ENCODE measurements around the gene UCK2. TPM values are rescaled to one million over a fixed set of nuclear protein-coding genes. Genes with fewer than 3 reads are reported as not detected.

UCK2 gene
- total and polyA plus RNA-seq, 5 donors, result 6.9 to 11.3 (median 9.6) TPM

DNA sequence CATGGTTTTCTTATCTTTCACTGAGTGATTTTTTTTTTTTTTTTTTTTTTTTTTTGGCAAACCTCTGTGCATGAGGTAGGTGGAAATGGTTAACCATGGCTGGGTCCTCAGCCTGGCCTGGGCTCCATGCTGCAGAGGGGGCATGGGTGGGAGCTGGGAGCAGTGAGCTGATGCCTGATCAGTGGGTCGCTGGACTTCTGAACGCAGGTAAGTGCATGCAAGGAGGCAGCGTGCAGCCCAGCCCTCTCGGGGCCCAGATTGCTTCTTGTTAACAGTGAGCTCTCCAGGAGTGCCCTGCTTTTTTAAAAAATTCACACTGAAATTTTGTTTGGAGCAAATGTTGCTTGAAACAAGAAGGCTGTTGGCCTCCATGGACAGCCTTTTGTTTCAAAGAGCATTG, 75.2 kb downstream of the UCK2 start:
- 94% methylated on average over 4 of the region's 4 CpGs for WGBS
- intact Hi-C loops (cut with DNase I), result no loop called here

DNA sequence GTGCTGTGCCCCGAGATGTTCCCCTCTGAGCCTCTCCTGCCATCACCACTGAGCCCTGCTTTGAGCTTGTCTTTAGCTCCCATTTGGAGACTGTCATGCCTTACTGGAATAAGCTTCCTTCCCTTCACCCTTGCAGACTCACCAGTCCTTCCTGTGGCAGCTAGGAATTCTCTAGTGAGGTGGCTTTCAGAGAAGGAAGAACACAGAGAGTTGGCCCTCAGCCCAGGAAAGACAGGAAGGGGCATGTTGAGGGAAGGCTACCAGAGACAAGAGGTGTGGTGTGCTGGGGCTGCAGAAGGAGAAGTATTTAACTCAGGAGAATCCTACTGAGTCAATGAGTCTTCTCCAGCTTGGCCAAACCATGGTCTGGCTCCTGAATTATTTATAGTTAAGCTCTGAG, 76.3 kb downstream of the UCK2 start:
- no peak for DNase-seq
- intact Hi-C loops (cut with DNase I), result no loop called here
- no peaks in the 10 kb centered on the region for H3K27me3 ChIP-seq (ENCODE audit: control insufficient read depth, insufficient read depth)
- no peak overlapping the region for H3K27ac ChIP-seq (ENCODE audit: low read length)
- WGBS, result 86% methylated on average over 1 of the region's 1 CpG
- no peaks in the 10 kb centered on the region for H3K9me3 ChIP-seq (ENCODE audit: control insufficient read depth, low read length)
- no peak for ATAC-seq
- no peak overlapping the region for H3K4me3 ChIP-seq (ENCODE audit: low read length)
- H3K4me1 ChIP-seq (ENCODE audit: control insufficient read depth, insufficient read depth, low read length), result peaks cover 14% of the 10 kb centered on the region

More for the DNA sequence above, 75.2 kb downstream of the UCK2 start:
- Histone ChIP-seq H3K4me3 (ENCODE audit: low read length) (no peak overlapping the region), H3K27me3 (ENCODE audit: control insufficient read depth, insufficient read depth) (no peaks in the 10 kb centered on the region), H3K9me3 (ENCODE audit: control insufficient read depth, low read length) (no peaks in the 10 kb centered on the region), H3K27ac (ENCODE audit: low read length) (no peak overlapping the region), H3K4me1 (ENCODE audit: control insufficient read depth, insufficient read depth, low read length) (peaks cover 19% of the 10 kb centered on the region)
- ATAC-seq (no peak), DNase-seq (no peak)

DNA sequence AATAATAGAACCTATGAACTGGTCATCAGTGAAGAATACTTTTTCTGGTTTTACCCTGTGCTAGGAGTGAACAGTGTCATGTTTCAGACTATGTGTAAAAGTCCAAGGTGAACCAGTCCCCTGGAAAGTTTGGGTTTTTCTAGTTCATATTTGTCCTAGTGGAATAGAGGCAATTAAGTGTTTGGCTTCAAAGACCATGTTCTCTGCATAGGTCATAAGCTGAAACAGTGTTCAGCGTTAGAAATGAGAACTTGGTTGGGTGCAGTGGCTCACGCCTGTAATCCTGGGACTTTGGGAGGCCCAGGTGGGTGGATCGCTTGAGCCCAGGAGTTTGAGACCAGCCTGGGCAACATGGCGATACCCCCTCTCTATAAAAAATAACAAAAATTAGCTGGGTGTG, 77.5 kb downstream of the UCK2 start:
- peaks cover 4% of the 10 kb centered on the region for H3K4me1 ChIP-seq (ENCODE audit: control insufficient read depth, insufficient read depth, low read length)
- intact Hi-C loops (cut with DNase I), result no loop called here
- H3K9me3 ChIP-seq (ENCODE audit: control insufficient read depth, low read length), result no peaks in the 10 kb centered on the region
- DNase-seq, result no peak
- no peaks in the 10 kb centered on the region for H3K27me3 ChIP-seq (ENCODE audit: control insufficient read depth, insufficient read depth)
- WGBS, result 99% methylated on average over 4 of the region's 4 CpGs
- H3K4me3 ChIP-seq (ENCODE audit: low read length), result no peak overlapping the region
- no peak for ATAC-seq
- H3K27ac ChIP-seq (ENCODE audit: low read length), result no peak overlapping the region

DNA sequence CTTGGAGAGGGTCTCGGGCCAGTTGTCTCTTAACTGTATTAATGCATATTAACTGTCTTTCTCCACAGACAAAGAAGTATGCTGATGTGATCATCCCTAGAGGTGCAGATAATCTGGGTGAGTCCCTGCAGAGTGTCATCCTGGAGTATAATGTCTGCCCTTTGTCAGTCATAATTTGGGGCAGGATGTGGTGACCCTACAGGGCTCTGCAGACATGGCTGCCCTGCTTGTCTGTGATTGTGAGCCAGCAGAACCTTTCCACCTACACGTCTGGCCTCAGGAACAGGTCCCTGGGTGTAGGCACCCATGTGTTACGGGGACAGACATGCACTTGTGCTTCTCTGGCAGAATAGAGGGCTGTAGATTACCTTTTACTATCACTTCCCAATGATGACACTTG, 78.4 kb downstream of the UCK2 start:
- no peaks in the 10 kb centered on the region for H3K9me3 ChIP-seq (ENCODE audit: control insufficient read depth, low read length)
- no peak for ATAC-seq
- peaks cover 3% of the 10 kb centered on the region for H3K4me1 ChIP-seq (ENCODE audit: control insufficient read depth, insufficient read depth, low read length)
- H3K27ac ChIP-seq (ENCODE audit: low read length), result no peak overlapping the region
- DNase-seq, result no peak
- H3K4me3 ChIP-seq (ENCODE audit: low read length), result no peak overlapping the region
- WGBS, result 91% methylated on average over 3 of the region's 3 CpGs
- H3K27me3 ChIP-seq (ENCODE audit: control insufficient read depth, insufficient read depth), result no peaks in the 10 kb centered on the region
- intact Hi-C loops (cut with DNase I), result no loop called here

DNA sequence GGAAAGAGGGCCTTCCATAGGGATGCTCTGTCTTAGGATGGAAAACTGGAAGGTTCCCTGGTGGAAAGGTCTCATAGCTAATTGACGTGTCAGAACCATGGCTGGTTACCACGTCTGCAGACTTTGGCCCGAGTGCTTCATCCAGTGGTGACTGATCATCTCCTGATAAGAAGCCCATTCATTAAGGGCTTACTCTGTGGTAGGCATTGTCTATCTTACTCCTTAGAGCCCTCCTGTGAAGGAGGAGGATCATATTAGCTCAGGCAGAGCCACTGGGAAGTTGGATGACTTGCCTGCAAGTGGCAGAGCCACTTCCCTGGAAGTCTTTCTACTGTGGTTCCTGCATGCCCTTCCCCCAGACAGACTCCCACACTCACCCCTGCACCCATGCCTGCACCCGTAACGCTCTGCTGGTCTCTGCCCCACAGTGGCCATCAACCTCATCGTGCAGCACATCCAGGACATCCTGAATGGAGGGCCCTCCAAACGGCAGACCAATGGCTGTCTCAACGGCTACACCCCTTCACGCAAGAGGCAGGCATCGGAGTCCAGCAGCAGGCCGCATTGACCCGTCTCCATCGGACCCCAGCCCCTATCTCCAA, 79.9 kb downstream of the UCK2 start:
- DNase-seq (no peak), ATAC-seq (no peak)
- H3K4me3 ChIP-seq (ENCODE audit: low read length), result no peak overlapping the region
- WGBS, result 84% methylated on average over 13 of the region's 13 CpGs
- no peaks in the 10 kb centered on the region for H3K9me3 ChIP-seq (ENCODE audit: control insufficient read depth, low read length)
- no peaks in the 10 kb centered on the region for H3K27me3 ChIP-seq (ENCODE audit: control insufficient read depth, insufficient read depth)
- peaks cover 3% of the 10 kb centered on the region for H3K4me1 ChIP-seq (ENCODE audit: control insufficient read depth, insufficient read depth, low read length)
- intact Hi-C loops (cut with DNase I), result no loop called here
- H3K27ac ChIP-seq (ENCODE audit: low read length), result no peak overlapping the region

DNA sequence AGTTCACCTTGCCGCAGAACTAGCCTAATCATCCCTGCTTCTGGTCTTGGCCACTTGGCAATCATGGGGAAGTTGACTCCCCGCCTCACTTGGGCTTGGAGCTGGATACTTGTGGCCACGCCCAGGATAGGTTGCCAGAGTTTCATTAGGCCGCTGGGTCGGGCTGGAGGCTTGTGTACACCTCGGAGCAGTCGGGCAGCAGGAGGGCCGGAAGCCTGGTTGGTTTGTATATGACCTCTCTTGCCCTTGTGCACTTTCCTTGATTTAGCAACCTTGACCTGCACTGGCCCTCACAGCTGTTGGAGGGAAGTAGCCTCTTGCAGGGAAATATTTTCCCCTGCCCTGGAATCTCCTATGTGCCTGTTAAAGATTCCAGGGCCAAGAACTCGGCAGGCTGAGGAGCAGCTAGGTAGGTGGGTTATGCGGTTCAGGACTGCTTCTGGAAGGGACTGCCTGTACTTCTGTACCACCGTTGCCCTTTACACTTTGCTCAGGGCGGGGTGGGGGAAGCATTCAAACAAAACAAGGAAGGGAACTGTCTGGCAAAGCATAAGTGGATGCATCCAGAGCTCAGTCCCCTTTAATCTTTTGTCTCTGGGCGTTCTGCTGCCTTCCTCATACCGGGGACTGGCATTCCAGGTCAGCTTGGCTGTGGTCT, 83.5 kb downstream of the UCK2 start:
- Histone ChIP-seq H3K4me3 (ENCODE audit: low read length) (no peak overlapping the region), H3K4me1 (ENCODE audit: control insufficient read depth, insufficient read depth, low read length) (no peaks in the 10 kb centered on the region), H3K27me3 (ENCODE audit: control insufficient read depth, insufficient read depth) (no peaks in the 10 kb centered on the region), H3K9me3 (ENCODE audit: control insufficient read depth, low read length) (no peaks in the 10 kb centered on the region), H3K27ac (ENCODE audit: low read length) (no peak overlapping the region)
- ATAC-seq (peak; percentile 78 to 91), DNase-seq (peak; percentile 53 to 84 (median 79))
- intact Hi-C loops (cut with DNase I), result loop anchor here (5.0 to 10.0 kb wide), 7 partner anchors 194 to 526 kb away; no protein-coding TSS in a partner anchor
- 54% methylated on average over 14 of the region's 14 CpGs for WGBS

DNA sequence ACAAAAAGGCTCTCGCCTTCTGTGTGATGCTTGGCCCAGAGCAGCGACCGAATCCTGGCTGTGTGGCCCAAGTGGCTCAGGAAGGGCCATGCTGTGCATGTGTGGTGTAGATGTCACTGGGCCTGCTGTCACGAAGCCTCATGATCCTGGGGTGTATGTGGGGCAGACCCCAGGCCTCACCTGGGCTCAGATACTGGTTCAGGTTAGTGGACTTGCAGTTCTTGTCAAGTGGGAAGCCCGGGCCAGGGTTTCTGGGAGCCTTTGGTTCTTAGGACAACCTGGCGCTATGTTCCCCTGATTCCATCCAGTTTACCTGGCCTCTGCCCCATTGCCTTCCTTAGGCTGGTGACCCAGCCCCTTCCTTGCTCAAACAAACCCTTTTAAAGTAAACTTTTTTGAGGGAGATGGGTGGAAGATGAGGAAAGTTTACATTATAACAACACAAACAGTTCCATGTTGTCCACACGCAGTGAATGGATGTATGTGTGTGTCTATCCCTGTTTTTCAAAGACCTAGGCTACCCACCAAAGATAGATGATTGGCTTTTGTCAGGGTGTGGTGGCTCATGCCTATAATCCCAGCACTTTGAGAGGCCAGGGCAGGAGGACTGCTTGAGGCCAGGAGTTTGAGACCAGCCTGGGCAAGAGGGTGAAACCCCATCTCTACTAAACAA, 84.3 kb downstream of the UCK2 start:
- DNase-seq (no peak), ATAC-seq (no peak)
- no peaks in the 10 kb centered on the region for H3K27me3 ChIP-seq (ENCODE audit: control insufficient read depth, insufficient read depth)
- no peaks in the 10 kb centered on the region for H3K9me3 ChIP-seq (ENCODE audit: control insufficient read depth, low read length)
- H3K4me1 ChIP-seq (ENCODE audit: control insufficient read depth, insufficient read depth, low read length), result no peaks in the 10 kb centered on the region
- no peak overlapping the region for H3K4me3 ChIP-seq (ENCODE audit: low read length)
- WGBS, result 94% methylated on average over 7 of the region's 7 CpGs
- H3K27ac ChIP-seq (ENCODE audit: low read length), result peak overlapping the region; percentile 32
- intact Hi-C loops (cut with DNase I), result loop anchor here (5.0 to 10.0 kb wide), 7 partner anchors 194 to 527 kb away; no protein-coding TSS in a partner anchor

DNA sequence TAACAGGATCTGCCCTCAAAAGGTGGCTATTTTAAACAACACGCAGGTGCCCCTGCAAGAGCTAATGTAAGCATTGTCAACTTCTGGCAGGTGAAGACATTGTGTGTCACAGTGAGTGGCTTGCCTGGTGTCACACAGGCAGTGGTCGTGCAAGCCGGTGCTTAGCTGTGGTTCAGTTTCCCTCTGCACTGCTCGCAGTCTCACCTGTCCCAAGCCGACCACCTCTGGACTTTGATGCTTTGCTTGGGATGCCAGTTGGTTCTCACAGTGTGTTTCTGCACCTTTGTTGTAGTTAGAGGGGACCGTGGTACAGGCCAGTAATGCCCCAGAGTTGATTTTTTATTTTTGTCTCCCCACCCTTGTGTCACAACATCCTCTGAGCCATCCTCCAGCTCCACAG, 85.2 kb downstream of the UCK2 start:
- intact Hi-C loops (cut with DNase I), result loop anchor here (5.0 to 10.0 kb wide), 7 partner anchors 195 to 528 kb away; no protein-coding TSS in a partner anchor
- no peak for ATAC-seq
- H3K9me3 ChIP-seq (ENCODE audit: control insufficient read depth, low read length), result no peaks in the 10 kb centered on the region
- H3K4me3 ChIP-seq (ENCODE audit: low read length), result no peak overlapping the region
- no peak overlapping the region for H3K27ac ChIP-seq (ENCODE audit: low read length)
- H3K4me1 ChIP-seq (ENCODE audit: control insufficient read depth, insufficient read depth, low read length), result no peaks in the 10 kb centered on the region
- no peaks in the 10 kb centered on the region for H3K27me3 ChIP-seq (ENCODE audit: control insufficient read depth, insufficient read depth)
- WGBS, result 91% methylated on average over 6 of the region's 6 CpGs
- DNase-seq, result no peak

DNA sequence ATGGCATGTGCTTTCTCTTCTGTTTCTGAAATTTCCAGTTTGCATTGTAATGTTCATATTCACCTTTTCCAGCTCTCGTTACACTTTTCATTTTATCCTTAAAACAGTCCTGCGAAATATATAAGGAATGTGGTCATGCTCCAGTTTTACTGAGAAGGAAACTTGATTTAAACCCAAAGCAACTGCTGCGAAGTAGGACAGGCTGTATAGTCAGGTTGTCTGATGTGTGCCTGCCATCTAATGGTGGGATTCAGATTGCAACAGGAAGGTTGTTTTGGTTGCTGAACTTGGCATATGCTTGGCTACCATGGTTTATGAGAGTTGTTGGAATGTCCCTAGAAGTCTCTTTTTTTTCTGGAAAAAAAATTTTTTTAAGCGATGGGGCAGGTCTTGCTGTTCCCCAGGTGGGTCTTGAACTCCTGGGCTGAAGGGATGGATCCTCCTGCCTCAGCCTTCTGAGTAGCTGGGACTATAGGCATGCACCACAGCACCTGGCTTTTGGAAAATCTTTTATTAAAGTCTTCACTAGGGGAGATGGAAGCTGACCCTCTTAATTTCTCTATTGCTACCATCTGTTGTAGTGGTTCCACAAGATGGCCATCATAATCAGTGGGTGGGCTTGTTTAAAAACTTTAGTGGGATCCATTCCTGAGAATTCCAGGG, 86.9 kb downstream of the UCK2 start:
- 4% methylated on average over 4 of the region's 4 CpGs for WGBS
- Histone ChIP-seq H3K9me3 (ENCODE audit: control insufficient read depth, low read length) (no peaks in the 10 kb centered on the region), H3K27ac (ENCODE audit: low read length) (no peak overlapping the region), H3K4me3 (ENCODE audit: low read length) (no peak overlapping the region), H3K4me1 (ENCODE audit: control insufficient read depth, insufficient read depth, low read length) (no peaks in the 10 kb centered on the region), H3K27me3 (ENCODE audit: control insufficient read depth, insufficient read depth) (no peaks in the 10 kb centered on the region)
- ATAC-seq (peak; percentile 71 to 77), DNase-seq (no peak)
- intact Hi-C loops (cut with DNase I), result loop anchor here (2.0 to 10.0 kb wide), 8 partner anchors 197 to 529 kb away; no protein-coding TSS in a partner anchor

DNA sequence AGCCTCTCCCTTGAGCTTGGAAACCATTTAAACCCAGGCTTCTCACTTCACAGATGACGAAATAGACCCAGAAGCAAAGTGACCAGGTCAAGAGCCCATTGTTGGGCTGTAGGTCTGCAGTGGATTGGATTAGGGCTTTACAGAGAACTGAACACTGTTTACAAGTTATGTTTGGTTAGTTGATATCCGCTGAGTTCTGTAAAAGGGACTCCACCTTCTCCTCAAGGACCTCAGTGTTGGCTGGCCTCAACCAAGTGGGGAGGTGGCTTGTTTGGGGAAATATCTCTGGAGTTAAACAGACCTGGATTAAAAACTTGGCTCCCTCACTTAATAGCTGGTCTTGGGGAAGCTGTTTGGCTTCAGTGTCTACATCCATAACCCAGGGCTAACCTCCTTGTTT, 88.1 kb downstream of the UCK2 start:
- no peaks in the 10 kb centered on the region for H3K4me1 ChIP-seq (ENCODE audit: control insufficient read depth, insufficient read depth, low read length)
- DNase-seq, result no peak
- WGBS, result 84% methylated on average over 2 of the region's 2 CpGs
- no peaks in the 10 kb centered on the region for H3K9me3 ChIP-seq (ENCODE audit: control insufficient read depth, low read length)
- ATAC-seq, result no peak
- no peak overlapping the region for H3K27ac ChIP-seq (ENCODE audit: low read length)
- intact Hi-C loops (cut with DNase I), result loop anchor here (2.0 to 10.0 kb wide), 5 partner anchors 201 to 531 kb away; no protein-coding TSS in a partner anchor
- no peaks in the 10 kb centered on the region for H3K27me3 ChIP-seq (ENCODE audit: control insufficient read depth, insufficient read depth)
- no peak overlapping the region for H3K4me3 ChIP-seq (ENCODE audit: low read length)

DNA sequence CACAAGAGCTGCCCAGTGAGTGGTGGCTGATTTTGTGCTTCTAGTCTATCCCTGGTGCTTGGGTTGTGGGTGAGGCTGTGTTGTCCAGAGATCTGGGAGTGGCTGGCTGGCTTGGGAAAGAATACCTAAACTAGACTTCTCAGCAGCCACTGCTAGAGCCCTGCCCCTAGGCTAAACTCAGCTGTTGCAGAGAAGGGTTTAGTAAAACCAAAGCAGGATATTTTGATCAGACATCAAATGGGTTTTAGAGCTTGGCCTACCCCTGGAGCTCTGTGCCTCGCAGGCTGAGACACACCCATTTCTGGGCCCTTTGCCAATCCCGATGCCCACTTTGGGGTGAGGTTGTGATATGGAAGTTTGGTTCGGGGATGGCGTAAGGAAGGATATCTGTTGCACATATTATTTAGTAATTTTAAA, 88.5 kb downstream of the UCK2 start:
- Histone ChIP-seq H3K9me3 (ENCODE audit: control insufficient read depth, low read length) (no peaks in the 10 kb centered on the region), H3K4me1 (ENCODE audit: control insufficient read depth, insufficient read depth, low read length) (no peaks in the 10 kb centered on the region), H3K27me3 (ENCODE audit: control insufficient read depth, insufficient read depth) (no peaks in the 10 kb centered on the region), H3K27ac (ENCODE audit: low read length) (no peak overlapping the region), H3K4me3 (ENCODE audit: low read length) (no peak overlapping the region)
- 44% methylated on average over 4 of the region's 4 CpGs for WGBS
- intact Hi-C loops (cut with DNase I), result loop anchor here (2.0 to 10.0 kb wide), 5 partner anchors 201 to 531 kb away; no protein-coding TSS in a partner anchor
- no peak for ATAC-seq
- no peak for DNase-seq

Measured in right cardiac atrium (tissue), 5 donors.